Amniotic stem cell (primary cell): ENCODE data around the gene ELL2.

Experiments used
- DNase-seq: peaks from one replicate; lab custom pipeline; 2025; lab: John Stamatoyannopoulos, UW

The ELL2 gene

DNA sequence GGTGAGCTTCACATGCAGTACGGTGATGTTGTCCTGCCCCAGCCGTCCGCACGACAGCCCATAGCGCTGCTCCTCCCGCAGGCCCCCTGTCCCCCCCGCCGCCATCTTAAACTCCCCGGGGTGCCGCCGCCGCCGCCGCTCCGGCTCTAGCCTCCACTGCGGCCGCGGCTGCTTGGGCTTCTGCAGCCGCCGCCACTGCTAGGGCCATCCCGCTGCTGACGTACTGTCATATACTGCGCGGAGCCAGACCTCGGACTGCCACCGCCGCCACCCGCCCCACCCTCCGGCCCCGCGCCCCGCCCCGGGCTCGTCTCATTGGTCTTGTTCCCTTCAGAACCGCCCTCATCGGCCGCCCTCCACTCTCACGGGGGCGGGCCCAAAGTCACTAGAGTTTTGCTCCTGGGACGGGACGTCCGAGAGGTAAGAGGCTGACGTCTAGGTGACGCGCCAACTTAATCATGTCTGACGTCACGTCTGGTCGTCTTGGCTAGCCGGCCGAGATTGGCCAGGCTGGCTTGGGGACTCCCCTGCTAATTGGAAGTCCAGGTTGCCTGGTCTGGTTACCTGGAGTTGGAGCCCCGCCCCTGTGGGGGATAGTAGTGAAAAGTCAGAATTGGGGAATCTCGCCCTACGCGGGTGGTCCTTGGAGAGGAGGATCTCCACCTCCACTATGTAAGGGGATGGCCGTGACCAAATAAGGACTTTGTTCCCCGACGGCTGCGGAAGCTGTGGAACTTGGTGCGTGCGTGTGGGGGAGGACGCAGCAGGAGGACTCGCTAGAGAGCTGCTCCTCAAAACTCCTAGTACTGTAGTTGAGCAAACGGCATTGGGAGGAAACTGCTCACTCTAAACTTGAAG, at the start of gene ELL2:
ELL2 (minus strand) TSS at position 235 of the 858 bp plus-strand sequence; CDS start at position 105, 130 bp downstream.
- peak; percentile 92 for DNase-seq

DNA sequence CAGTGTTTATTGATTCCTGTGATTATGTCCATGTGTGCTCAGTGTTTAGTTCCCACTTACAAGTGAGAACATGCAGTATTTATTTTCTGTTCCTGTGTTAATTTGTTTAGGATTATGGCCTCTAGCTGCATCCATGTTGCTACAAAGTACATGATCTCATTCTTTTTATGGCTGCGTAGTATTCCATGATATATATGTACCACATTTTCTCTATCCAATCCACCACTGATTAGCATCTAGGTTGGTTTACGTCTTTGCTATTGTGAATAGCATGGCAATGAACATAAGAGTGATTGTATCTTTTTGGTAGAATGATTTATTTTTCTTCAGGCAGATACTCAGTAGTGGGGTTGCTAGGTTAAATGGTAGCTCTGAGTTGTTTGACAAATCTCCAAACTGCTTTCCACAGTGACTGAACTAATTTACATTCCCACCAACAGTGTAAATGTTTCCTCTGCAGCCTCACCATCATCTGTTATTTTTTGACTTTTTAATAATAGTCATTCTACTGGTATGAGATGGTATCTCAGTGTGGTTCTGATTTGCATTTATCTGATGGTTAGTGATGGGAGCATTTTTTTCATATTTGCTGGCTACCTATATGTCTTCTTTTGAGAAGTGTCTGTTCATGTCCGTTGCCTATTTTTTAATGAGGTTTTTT, 47.5 kb upstream of the ELL2 start:
- no peak for DNase-seq

DNA sequence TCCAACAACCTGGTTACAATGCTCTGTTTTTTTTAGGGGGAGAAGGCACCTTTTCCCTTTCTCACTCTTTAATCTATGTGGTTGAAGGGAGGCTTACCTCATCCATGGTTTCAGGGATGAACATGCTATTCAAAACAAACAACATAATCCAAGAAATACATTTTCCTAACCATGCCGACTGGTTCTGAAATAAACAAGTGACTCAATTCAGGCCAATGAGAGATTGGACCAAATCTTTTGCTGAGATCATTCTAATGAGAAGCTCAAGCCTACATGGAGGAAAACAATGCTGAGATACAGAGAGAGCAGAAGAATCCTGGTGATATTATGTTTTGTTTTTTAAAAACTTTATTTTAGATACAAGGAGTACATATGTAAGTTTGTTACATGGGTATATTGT, 46.8 kb upstream of the ELL2 start:
- no peak for DNase-seq

DNA sequence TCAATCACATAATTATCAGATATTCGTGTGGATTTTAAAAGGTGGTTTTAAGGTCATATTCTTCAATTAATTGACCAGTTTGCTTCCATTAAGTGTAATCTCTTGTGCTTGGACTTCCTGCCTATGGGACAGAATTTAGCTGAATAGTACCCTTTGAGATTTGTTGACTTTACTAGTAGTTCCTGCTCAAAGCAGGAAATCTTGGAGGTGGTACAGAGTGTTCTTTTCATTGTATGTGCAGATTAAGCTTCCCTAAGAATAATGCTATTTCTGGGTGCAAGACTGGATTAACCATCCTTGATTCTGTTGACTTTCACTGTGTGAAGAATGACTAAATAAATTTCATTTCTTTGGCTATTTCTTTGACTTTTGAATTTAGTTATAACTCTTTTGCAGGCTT, 45.4 kb upstream of the ELL2 start:
- DNase-seq: no peak

DNA sequence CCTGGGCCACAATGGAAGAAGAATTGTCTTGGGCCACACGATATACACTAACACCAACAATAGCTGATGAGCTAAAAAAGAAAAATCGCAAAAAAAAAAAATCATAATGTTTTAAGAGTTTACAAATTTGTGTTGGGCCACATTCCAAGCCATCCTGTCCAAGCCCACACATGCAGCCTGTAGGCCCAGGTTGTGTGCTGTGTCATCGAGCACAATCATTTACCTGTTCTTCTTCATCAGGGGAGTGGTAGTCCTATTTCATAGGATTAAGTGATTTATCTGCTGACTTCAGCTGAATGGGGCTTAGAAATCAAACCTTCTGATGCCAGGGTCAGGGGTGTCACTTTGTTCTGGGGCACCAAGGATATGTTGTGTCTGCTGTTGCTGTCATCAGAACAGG, 44.6 kb upstream of the ELL2 start:
- no peak for DNase-seq

DNA sequence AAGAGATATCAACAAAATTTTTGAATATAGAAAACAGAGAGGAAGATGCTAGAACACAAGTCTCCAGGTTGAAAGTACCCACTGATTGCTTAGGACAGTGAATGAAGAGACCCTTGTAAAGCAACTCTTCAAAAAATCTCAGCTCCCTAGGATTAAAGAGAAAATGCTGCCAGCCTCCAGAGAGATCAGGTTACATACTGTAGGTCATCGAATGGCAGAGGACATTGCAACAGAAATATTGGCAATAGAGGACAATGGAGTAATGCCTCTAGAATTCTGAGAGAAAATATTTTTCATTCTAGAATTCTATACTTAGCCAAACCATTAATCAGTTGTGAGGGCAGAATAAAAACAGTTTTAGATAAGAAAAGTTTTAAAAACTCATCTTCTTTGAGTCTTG, 43.1 kb upstream of the ELL2 start:
- no peak for DNase-seq

DNA sequence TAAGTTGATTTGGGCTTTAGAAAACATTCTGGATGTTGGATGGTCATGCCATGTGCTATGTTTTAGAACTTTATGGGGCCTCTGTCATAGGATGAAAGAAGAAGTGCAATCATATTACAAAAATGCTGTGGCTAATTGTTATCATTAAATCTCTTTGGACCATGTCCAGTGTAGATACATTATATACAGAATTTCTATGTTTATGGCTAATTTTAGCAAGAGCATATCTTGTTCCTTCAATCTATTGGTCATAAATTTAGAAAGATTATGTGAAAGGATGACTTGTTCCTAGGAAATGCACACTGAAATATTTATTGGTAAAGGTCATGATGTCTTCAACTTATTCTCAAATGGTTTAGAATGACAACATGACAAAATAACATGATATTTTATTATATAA, 42.4 kb upstream of the ELL2 start:
- DNase-seq: no peak

DNA sequence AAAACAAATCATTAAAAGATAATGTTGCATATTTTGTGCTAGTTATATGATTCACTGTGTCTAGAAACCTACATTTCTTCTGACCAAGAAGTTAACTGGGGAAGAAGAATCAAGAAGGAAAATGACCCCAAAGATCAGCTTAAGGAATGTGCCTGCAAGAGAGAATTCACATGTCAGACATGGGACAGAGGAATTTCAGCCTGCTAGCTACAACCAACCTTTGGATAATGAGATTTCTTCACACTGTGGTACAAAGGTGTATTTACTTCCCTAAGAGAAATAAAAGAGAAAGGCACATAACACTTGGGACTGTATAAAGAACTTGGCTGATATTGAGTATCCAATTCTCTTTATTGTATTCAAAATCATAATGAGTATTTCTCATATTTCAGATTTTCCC, 39.6 kb upstream of the ELL2 start:
- DNase-seq: no peak

DNA sequence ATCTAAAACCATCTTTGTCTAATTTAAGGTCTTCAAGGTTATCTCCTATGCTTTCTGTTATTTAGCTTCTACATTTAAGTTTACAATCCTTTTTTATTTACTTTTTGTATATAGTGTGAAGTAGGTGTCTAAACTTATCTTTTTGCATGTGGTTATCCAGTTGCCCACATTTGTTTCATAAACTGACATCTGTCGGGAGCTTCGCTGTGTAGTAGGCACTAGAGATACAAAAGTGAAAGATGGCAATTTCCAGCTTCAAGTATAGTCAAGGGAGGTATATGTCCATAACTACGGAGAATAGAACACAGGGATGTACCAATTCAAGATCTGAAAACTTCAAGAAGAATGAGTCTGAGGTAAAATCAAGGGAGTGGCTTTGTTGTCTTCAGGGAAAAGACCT, 38.7 kb upstream of the ELL2 start:
- DNase-seq: no peak

DNA sequence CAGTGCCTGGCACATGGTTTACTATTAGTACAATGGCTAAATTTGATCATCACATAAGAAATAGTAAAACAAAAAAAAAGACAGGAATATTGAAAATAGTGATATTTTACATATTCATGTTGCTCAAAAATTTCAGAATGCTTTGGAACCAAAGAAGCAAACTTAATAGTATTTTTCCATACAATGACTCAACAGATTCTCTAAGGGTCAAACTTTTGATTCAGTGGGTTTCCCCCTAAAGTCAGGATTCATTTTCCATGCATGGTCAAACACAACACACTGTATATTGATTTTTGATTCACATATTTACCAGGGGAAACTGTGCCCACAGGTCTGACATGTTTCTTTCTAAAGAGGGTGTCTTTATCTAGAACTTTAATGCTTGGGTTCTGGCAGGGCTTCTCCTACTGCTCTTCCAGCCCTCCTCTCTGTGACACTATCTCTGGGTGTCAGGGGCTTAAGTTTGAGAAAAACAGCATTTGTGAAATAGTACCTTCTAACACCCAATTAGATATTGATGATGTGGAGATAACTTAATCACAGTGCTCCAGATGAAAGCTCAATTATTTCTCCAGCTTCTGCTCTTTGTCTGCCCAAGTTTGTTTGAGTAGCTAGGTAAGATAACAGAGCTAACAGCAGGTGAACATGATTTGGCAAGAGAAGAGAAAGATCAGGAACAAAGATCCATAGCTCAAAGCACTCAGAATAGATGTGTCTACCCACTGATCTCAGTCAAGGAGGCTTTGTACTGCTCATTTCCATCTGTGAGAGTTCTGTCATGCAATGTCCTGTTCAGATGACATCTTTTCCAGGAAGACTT, 35.5 kb upstream of the ELL2 start:
- DNase-seq: no peak

DNA sequence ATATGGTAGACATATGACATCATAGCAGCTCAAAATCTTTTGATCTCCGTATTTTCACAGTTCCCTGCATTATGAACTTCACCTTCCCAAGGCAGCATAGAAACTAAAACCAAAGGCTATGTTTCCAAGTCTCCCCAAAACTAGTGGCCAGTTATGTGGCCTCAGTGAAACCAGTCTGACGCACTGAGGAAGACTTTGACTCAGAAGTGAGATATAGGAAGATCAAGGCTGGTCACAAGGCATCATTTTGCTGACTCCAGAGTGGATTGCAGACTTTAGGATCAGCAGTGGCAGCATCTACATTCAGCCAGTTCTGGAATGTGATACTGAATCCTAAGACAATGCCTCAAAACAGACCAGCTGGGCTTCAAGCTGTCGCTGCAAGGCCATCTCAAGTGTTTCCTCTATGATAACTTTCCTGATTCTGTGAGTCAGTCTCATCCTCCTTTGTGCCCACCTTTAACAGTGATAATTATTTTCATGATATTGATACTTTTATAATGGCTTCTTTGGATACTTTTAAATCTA, 34.4 kb upstream of the ELL2 start:
- DNase-seq: no peak

DNA sequence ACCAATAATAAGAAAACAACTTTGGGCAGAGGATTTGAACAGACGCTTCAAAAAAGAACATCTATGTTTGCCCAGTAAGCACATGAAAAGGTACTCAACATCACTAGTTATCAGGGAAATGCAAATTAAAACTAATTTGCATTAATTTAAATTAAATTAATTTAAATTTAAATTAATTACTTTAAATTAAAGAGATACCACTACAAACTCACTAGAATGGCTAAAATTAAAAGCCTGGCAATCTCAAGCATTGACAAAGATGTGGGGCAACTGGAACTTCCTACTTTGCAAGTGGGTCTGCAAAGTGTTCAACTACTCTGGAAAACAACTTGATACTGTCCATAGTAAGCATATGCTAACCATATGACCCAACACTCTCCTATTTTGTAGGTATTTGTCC, 32.1 kb upstream of the ELL2 start:
- DNase-seq: no peak

DNA sequence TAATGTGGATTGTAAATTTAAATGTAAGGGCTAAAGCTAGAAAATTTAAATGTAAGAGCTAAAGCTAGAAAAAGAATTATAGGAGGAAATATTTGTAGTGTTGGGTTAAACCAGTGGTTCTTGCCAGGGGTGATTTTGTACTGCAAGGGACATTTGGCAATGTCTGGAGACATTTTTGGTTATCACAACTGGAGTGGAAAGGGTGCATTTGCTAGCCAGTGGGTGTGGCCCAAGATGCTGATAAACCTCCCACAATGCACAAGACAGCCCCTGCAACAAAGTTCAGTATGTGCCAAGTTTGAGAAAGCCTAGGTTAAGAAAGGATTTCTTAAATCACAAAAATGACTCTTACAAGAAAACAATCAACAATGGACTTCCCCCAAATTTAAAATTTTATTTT, 31.6 kb upstream of the ELL2 start:
- no peak for DNase-seq

DNA sequence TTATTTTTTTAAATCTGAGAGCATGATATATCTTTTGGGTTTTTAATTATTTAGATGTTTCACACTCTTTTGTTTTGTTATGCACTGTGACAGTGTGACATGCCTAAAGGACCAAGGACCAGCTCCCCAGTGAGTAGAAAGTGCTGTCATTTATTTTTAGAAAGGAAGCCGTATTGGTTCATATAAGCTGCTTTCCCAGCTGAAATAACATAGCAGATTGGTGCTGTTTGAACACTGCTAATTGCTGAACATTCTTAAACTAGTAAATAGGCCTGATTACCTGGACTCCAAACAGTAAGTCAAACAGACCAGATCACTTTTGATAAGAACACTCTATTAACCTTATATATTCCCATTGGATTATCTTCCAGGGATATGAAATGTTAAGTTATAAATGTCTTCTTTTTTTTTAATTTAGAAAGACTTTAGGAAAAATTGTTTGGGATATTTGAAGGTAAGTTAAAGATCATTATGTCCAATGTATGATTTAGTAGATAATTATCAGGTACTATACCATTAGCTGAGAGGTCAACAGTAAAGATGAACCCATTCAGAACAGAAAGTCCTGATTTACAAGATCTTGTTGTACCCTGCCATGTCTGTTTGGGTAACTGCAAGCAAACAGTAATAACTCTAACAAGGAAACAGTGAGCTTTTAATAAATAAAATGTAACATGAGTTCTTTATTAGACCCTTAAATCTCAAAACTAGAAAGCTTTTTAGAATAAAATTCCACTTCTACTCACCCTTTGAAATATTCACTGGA, 27.8 kb upstream of the ELL2 start:
- no peak for DNase-seq

DNA sequence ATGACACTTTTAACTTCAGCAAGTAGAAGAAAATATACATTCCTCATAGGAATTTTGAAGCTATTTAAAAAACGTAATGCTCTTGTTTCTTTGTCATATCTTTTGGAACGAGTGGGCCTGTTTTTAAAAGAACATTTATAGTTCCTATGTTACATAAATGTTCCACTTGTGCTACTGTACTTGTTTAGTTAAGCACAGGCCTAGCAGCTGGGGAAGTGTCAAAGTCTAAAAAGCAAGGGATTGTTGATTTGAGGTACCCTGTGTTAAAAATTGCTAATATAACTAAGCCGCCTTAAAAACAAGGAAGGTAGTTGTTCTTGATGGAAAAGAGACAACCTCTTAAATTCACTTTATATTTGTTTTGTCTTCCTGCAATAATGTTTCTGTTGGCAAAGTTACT, 27.2 kb upstream of the ELL2 start:
- DNase-seq: no peak

DNA sequence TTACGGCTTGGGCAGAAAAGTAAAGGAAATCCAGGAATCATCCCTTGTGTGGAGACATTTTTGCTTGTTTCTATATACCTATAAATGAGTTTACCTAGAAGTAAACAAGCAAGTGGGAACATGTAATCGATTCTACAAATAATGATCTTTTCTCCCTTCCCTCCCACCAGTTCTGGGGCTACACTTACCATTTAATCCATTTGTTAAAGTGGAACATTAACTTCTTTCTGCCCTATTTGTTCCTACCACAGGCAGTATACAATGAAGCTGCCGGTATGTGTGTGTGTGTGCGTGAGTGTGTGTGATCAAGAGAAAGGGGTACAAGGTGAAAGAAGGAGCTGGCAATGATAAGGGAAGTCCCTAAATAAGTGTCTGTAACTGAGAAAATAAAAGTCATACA, 26.4 kb upstream of the ELL2 start:
- DNase-seq: no peak

DNA sequence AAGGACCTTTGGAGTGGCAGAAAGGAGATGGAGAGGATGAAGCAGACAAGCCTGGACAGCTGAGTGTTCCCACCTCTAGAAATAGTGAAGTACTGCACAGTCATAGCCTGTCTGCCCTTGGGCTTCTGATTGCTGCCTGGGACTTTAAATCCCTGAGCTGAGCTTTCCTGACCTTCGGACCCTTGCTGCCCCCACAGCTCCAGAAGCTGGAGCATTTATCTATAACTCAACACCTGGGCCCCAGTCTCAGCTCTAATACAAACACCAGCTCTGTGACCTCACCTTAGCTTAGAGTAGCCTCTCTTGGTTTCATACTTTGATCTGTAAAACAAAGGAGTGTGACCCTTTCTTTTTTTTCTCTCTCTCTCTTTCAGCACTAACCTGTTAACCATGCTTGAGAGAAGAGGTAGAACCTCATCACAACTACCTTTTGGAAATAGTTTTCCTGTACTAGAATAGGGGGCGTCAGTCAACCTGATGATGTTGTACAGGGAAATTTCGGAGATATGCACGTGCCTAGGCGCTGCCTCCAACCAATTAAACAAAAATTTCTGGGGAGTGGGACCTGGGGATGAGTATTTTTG, 25.4 kb upstream of the ELL2 start:
- DNase-seq: no peak

DNA sequence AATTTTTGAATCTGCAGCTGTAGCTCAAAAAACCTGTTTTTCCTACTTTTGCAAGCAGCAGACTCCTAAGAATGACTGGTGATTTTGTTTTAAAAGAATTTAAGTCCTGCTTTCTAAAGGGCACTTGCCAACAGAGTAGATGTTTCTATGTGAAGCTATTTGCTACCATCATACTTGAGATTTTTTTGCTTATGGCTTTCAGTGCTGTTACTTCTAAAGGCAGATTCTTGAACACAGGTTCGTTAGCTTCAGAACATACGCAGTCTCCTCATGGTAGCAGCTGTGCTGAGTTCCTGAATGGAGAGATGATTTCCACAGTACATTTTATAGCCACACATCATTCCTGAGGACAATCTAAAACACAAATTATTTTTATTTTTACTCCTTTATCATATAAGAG, 24.4 kb upstream of the ELL2 start:
- DNase-seq: no peak

DNA sequence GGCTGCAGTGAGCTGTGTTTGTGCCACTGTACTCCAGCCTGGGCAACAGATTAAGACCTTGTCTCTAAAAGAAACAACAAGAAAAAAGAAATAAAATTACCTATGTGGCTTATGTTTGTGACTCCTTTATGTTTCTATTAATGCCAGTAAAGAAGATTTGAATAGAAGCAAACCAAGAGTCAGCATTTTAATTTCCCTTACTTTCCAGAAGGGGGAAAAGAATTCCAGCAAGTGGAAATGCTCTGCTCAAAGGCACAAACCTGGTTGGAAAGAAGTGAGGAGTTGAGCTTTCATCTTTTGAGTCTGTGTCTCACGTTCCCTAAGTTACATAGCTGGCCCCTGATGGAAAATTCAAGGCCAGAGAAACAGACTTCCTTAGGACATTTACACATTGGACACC, 23.6 kb upstream of the ELL2 start:
- no peak for DNase-seq

DNA sequence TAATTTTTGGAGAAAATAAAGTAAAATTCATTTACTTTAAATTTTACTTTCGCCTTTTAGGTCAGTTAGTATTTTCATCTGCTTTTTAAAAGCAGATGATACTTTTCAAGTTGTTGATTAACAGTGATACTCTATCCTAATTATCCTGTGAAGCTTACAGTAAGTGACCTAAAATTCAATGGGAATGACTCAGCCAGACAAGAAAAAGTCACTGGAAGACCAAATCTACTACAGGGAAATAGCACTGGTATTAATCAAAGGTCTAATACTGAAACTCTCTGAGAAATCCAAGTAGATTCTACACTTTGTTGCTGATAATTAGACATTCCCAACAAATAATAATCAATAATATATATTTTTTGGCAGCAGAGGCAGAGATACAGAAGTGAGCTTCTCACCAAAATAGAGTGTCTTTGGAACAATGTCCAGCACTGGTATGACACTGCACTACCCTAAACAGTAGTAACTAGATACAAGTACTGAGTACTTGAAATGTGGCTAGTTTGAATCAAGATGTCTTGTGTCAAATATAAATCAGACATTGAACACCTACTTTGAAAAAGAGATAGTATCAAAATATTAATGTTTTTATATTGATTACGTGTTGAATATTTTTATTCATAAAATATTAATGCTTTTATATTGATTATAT, 22.8 kb upstream of the ELL2 start:
- no peak for DNase-seq

DNA sequence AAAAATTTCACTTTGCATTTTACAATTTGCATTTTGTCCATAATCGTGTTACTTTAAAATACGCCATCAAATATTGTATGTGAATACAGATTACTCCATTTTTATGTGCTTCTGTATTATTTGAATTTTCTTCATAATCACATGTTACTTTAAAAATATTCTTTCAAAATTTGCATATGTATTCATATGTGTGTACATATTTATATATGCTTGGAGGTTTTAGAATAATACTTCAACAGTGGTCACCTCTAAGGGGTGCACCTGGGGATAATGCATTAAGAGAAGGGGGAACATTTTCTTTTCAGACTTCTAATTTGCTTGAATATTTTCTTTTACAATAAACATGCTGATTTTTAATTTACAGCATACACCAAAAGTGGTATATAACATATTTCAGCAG, 21.9 kb upstream of the ELL2 start:
- DNase-seq: no peak
